HG03520 (cell line): ENCODE measurements around the gene LAMA4.
"Not testable (repeated sequence)": the region's sequence is repeated elsewhere in the genome, so short reads cannot be mapped to it uniquely, and the experiment has no call there.

Experiments
- ATAC-seq: cut with Tn5 transposase; IDR thresholded peaks from one replicate; pipeline ENCODE4 v1.9.1; 2021; ENCODE audit warnings: mild to moderate bottlenecking, moderate library complexity; ENCODE audit not compliant: unreplicated experiment

LAMA4 gene

DNA sequence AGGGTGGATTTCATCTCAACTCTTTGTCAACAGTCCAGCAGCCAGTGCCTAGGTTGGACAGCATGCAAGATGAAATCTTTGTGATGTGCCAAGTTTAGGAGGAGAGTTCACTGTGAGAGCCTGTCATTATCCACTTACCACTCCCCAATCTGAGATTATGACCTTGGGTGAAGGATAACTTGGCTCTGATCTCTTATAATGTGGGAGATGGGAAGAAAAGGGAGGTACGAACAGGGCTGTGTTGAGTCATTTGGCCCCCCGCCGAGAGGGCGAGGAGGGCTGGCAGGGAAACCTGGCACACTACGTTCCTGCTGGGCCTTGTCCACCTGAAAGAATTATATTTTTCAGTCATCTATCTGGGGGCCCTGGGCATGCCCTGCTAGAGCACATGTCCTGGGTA lies 35.8 kb downstream of the LAMA4 start:
- no peak for ATAC-seq

DNA sequence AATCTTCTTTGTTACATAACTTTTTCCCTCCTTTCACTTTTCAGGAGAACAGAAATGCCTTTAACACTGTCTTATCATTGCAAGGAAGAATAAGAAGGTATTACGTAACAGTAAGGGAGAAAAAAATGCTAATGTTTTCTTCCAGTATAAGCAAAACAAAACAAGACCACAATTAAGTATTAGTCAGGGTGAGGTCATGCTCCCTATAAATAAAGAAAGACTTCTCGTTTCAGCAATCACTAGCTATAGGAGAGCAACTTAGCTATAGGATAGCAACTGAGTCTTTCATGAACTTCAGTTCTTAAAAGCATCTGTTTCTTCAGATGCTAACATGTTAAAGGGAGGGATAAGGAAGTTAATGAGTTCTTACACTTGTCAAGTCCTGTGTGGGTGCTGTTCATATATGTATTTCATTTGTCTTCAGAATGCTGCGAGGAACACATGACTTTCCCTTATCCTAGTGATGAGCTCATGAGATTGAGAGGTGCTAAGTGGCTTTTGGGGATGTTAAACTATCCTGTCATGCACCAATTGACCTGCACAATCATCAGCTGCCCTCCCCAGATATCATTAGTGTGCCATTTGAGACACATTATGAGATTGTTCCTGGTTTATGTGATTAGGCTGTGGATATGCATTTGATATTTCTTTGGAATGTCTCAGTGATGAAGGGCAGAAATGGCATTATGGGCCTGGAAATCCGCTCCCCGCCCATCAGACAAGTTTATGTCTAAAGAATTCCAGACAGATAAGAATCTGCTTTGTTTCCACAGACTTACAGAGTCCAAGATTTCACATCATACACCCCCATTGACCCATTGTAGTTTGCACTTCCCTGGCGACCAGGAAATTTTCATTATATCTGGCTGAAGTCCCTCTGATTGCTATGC lies 37.5 kb downstream of the LAMA4 start:
- no peak for ATAC-seq

DNA sequence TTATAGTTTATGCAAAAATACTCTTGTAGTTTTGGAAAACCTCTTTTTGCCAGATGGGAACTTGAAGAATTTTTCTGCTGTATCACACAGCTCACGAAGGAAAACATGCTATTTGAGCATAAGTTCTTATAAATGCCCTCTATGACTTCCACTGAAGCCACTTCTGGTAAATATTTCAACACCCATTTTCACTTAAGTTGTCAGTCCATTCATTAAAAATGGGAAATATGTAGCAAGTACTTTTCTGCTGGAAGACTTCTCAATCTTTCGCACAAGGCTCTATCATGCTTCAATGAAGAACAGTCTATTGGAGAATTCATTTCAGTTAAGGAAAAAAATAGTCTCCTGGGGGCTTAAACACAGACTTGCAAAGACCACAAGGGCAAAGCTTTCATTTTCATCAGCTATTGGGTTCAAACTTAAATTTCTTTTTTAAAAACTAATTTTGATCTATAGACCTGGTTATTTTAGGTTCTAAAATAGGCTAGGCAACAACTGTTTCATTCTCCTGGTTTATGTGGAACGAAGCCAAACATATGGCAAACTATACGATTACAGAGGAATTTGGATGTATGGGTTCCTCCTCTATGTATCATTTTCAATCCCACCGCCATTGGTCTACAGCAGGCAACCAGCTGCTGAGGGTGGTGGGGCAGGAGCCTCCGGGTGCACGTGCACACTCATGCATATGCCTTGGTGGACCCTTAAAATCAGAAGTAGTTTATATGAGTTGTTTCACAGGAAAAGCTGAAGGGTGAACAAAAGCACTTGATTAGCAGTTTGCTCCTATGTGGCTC lies 38.7 kb downstream of the LAMA4 start:
- ATAC-seq = no peak

DNA sequence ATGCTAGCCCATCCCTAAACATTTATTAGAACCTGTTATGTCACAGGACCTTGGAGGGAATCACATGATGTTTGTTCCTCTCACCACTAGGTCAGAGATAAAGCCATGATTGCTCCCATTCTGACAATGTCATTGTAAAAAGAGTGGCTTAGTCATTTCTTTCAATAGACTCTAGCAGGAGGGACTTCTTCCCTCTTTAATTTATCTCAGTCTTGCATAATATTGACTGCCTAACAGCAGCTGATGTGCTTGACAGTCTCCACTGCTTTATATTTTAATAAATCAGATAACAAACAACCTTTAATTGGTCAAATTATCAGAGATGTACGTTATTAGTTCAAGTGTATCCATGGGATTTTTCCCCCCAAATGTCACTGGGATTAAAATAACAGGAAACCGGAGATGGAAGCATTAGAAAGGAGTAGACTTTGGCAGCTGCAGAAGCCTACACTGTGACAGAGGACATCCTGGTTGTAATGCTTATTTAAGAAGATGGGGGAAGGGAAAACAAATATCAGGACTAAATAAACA lies 39.6 kb downstream of the LAMA4 start:
- no peak for ATAC-seq

DNA sequence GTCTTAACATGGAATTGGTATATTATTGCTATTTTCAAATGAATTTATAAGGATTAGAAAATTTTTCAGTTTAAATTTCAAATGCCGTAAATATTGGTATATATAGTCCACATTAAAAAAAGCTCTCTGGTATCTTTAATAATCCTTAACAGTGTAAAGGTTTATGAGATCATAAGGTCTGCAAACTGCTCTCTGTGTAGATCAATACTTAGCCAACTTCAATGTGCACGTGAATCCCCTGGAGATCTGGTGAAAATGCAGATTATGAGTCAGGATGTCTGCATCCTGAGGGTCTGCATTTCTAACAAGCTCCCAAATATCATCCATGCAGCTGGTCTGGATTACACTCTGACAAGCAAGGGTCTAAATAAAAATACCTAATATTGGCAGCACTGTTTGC lies 43.5 kb downstream of the LAMA4 start:
- ATAC-seq = no peak

DNA sequence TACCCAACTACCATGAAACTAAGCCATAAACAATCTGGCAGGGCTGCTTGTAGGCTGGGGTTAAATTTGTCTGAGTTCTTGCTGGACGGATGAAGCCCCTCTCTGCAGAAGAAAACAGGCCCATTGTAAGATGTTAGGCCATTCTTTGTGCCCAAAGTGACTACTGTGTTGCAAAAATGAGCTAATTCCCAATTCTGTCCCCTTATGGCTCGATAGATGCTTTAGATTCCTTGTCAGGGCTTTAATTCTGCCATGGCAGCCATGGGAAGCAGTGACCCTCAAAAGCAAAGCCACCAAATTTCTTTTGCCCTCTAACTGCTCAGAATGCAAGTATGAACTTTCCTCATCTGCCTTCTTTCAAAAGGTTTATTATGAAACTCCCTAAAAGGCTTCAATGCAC lies 45.2 kb downstream of the LAMA4 start:
- ATAC-seq = no peak

DNA sequence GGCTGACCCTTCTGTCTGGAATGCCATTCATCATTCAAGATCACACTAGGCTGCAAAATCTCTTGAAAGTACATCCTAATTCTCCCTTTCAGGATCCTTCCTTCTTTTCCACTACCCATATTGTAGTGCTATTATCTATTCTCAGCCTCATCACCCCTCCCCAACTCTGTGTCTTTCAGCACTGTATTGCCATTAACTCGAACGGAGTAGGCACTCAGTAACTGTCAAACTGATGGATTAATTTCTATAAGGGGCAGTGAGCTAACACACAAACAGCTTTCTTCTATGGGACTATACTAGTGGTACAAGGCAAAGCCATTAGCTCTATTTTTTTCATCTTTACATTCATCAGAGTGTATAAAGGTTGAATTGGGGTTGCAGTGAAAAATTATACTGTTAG lies 46.6 kb downstream of the LAMA4 start:
- ATAC-seq = no peak

DNA sequence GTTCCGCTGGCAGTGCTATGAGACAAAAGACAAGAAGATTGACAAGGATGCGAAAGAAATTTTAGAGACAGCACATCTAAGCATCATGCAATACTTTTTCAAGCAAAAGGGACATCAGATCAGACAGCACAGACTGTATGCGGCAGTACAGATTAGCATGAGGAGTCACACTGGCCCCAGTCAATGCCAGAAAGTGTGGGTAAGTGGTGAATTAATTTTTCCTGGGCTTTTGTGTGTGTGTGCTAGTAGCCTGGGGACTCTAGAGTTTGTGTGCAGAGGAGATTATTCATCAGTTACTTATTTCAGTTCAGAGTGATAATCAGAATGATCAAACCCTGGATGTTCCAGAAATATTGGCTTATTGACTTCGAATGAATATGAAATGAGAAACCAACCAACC lies 47.2 kb downstream of the LAMA4 start:
- ATAC-seq = no peak

DNA sequence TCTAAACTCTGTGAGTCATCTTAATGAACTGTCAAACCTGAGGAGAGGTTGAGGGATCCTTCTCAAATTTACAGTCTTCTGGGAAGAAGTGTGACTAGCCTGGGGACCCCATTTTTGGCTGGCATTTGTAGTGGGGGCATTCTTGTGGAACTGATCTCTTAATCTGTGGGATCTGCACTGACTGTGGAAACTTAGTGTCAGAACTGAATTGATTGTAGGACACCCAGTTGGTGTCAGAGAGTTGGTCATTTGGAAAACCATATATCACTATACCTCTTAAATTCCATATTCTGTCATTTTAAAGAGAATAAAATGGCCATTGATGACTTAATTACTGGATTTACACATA lies 48.3 kb downstream of the LAMA4 start:
- no peak for ATAC-seq

DNA sequence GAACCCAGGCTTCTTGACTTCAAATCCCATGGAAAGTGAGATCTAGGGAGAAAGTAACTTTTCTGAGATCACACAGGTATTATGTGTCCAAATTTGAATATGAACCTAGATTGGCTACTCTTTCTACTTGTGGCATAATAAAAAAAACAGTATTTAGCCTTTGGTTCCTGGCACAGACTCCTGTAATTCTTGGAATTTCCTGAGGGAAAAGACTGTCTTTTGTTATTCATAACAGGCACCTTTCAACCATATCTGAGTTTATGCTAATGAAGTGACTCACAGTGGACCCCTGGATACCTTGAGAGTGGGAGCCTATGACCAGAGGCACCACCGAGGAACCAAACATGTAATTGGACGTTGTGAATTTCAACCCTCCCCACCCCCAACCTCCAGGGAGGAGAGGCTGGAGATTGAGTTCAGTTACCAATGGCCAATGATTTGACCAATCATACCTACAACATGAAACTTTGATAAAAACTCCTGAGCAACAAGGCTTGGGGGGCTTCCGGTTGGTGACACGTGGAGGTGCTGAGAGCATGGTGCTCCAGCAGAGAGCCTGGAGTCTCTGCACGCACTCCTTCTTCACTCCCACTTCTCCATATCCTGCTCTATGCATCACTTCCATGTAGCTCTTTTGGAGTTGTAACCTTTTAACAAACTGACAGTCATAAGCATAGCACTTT lies 48.8 kb downstream of the LAMA4 start:
- no peak for ATAC-seq

DNA sequence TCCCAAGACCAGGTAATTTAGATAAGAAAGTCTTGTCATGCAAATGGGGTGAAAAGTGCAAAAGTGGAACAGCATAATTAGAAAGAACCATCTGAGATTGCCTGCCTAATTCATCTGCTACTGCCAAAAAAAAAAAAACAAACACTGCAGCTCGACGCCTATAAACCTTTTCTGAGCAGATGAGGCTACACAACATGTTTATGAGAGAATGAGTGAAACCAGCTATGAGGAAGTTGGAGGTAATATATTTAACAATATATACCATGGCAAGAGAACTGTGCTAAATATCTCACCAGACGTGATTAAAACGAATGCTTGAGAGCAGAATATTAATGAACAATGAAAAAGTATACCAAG lies 50.0 kb downstream of the LAMA4 start:
- ATAC-seq = no peak

DNA sequence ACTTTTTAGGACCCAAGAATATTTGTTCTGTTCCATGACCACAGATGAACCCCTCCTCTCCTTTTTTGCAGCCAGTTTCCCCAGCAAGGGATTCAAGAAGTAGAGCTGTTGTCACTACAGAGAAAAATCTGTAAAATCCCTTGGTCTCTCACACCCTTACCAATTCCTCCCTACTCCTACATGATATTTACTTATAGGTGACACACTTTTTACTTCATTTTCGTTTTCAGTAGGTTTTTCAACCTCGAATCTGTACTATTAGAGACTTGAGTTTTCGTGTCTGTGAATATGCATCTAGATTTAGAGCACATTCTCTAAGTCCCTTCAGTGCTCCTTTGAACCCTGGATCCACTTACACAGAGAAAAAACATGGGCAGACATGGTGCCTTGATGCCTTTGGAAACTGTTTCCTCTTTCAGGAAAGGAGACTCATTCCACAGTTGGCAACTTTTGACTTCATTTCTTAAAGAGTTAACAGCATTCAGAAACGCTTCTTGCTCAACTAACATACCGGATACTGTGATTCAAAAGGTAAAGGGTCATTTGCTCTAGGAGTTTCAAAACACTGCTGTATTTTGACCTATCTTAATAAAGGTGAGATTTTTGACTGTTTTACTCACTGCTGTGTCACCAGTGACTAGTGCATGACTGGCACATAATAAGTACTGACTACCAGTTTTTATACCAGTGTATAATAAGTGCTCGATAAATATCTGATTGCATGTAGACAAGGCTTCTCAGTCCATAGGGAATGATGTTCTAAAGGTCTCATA lies 50.6 kb downstream of the LAMA4 start:
- ATAC-seq = peak; percentile 62

DNA sequence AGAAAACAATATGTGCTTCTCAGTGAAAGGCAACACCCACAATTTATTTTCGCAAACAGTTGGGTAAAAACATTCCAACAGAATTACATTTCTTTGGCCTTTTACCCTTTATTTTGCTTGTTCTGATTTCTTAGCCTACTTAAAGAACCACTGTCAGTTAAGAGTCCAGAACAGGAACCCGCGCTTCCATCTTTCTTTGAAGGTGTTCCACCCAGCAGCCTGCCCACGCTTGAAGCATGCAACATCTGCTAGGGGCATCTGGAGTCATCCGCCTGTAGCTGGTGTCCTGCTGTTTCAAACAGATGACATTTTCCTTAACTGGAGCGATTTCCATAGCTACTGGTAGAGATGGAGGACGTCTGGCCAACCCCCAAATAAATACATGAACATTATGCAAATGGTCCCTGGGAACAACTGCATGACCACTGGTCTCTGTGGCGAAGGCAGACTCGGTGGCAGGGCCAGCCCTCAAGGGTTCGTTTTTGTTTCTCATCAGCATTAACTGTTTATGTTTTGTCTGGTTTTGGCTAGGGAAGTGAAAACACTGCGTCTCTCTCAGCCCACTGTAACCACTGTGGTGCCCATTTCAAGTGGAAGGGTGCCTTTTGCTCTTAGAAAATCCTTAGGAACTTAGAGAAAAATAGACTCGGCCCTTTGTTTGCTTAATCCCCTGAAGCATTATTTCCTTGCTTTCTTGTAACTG lies 51.6 kb downstream of the LAMA4 start:
- ATAC-seq = peak; percentile 77

DNA sequence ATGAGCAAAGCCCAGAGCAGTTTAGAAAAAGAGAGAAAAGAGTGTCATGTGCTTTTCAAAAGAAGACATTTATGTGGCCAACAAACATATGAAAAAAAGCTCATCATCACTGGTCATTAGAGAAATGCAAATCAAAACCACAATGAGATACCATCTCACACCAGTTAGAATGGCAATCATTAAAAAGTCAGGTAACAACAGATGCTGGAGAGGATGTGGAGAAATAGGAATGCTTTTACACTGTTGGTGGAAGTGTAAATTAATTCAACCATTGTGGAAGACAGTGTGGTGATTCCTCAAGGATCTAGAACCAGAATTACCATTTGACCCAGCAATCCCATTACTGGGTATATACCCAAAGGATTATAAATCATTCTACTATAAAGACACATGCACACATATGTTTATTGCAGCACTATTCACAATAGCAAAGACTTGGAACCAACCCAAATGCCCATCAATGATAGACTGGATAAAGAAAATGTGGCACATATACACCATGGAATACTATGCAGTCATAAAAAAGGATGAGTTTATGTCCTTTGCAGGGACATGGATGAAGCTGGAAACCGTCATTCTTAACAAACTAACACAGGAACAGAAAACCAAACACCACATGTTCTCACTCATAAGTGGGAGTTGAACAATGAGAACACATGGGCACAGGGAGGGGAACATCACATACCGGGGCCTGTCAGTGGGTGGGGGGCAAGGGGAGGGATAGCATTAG lies 54.0 kb downstream of the LAMA4 start:
- ATAC-seq = not testable (repeated sequence)

DNA sequence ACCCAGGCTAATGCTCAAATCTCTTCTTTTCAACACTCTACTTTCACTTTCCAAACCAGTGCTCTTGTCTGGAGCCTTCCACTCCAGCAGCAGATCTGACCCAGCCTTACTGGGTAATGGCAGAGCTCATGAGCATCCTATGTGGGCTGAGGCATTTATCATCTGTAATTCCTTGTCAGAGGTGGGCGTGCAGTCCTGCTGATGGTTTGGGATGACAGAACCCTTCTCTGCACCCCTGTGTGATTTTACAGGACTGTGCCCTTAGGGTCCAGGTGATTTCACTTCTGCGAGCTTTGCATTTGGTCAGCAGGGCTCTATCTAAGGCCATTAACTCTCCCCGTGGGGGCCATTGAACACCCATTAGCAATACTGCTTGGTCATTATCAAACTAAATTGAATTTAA lies 55.4 kb downstream of the LAMA4 start:
- ATAC-seq = no peak

DNA sequence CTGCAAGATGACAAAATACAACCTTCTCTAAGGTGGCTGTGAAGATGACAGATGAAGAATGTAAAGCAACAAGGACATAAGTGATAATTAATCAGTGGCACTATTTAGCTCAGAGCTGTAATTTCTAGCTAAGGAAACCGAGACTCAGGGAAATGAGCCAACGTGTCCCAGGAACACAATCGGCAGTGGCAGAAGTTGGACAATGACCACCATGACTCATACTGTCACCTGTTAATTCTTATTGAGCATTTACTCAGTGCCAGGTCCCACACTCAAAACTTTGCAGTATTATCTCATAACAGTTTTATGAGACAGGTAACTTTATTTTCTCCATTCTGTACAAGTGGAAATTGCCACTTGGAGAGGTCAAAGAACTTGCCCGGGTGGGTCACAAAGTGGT lies 55.8 kb downstream of the LAMA4 start:
- ATAC-seq = no peak

DNA sequence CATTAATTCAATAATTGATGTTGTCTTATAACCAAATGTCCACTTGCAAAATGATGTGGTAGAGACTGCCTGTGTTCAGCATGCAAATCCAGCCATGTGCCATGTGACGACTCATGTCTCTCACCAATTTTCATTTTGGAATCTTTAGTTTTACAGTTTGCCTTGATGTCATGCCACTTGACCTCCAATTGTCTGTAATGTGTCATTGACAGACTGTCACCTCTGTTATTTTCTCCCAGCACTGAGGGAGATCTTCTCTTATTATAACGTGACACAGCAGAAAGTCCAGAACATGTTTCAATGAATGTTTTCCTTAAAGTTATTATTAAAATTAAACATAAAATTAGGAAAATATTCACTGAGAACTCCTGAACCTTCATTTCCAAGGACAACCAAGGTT lies 56.7 kb downstream of the LAMA4 start:
- ATAC-seq = no peak

DNA sequence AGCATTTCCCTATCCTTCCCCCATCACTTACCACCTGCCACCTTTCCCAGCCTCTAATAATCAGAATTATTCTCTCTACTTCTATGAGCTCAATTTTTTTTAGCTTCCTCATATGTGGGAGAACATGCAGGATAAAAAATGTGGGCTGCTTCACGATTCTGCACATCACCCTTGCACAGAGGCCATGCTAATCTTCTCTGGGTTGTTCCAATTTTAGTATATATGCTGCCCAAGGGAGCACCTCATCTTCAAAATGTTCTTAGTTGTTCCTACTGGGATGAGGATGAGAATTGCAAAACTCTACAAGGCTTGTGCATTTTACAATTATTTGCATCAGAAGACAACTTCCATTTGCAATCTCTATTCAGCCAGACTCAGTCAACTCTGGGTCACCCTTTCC lies 58.1 kb downstream of the LAMA4 start:
- no peak for ATAC-seq

DNA sequence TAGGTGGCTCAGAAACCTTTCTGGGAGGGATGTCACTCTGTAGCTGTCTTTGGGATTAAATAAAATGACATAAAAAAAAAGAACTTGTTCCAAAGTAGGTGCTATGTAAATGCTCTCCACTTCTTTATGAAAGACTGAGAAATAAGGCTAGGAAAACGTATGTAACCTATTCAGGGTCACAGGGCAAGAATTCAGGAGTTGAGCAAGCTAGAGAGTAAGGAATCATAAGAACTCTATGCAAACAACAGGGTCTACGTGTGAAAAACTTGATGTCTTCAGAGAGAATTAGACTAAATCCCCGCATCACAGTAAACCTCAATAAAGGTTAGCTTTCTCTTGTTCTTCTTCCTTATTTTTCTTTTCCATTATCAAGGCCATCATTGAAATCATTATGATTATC lies 59.2 kb downstream of the LAMA4 start:
- ATAC-seq = no peak

DNA sequence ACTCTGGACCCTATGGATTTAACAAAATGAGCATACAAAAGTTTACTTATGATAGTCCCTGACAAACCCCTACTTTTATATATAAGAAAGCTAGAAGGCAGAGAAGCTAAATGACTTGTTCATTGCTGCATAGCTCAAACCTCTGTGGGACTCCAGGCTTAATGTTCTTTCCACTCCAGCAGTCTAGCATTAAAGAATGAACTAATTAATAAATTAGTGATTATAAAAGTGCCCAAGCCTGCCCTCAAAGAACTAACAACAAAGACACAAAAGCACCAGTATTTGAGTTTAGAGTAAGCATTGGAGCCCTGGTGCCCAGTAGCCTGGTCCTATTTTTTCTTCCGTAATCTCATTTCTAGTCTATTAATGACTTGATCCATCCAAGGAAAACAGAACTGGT lies 59.9 kb downstream of the LAMA4 start:
- ATAC-seq = no peak
